ENCODE results near the gene MAU2. TPM values are rescaled to one million over a fixed set of nuclear protein-coding genes. Genes with fewer than 3 reads are reported as not detected.

MAU2 gene
- total RNA-seq, 4 donors from 2014 or later, result 20.9 to 78.2 (median 43.9) TPM

DNA sequence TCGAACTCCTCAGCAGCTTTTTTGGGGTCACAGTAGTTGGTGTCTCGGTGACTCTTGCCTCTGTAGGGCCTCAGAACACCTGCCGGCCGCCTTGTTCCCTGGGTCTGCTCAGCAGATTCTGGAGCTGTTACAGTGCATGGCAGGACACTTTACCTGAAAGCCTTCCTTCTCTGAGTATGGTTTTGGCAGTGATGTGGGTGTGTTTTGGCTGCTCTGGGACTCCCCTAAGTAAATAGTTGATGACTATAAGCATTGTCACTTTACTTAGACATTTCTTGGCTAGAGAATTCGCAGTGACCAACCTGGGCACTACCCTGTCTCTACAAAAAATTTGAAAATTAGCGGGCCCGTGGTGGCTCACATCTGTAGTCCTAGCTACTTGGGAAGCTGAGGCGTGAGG, 7.0 kb downstream of the MAU2 start:
- TF ChIP-seq, protein P1, sequence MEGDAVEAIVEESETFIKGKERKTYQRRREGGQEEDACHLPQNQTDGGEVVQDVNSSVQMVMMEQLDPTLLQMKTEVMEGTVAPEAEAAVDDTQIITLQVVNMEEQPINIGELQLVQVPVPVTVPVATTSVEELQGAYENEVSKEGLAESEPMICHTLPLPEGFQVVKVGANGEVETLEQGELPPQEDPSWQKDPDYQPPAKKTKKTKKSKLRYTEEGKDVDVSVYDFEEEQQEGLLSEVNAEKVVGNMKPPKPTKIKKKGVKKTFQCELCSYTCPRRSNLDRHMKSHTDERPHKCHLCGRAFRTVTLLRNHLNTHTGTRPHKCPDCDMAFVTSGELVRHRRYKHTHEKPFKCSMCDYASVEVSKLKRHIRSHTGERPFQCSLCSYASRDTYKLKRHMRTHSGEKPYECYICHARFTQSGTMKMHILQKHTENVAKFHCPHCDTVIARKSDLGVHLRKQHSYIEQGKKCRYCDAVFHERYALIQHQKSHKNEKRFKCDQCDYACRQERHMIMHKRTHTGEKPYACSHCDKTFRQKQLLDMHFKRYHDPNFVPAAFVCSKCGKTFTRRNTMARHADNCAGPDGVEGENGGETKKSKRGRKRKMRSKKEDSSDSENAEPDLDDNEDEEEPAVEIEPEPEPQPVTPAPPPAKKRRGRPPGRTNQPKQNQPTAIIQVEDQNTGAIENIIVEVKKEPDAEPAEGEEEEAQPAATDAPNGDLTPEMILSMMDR (IDR thresholded peaks at IDR 0.05; ENCODE audit: low read depth), result no peak

DNA sequence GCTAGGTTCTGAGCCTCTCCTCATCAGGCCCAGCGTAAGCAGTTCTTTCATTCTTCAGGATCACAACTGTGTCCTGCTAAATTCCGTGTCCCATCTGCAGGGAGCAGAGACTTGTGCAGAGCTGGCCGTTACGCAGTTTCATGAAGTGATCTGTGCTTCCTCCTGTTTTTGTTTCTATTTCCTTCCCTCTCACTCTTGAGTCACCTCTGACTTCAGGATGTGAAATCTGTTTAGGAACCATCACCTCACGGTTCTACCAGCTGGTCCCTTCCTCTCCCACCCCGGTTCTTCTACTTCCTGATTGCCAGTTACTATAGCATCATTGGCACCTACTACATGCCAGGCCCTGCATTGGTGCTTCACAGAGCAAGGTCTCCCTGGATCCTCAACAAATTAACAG, 8.5 kb downstream of the MAU2 start:
- TF ChIP-seq, protein P1 (IDR thresholded peaks at IDR 0.05; ENCODE audit: low read depth), result no peak

DNA sequence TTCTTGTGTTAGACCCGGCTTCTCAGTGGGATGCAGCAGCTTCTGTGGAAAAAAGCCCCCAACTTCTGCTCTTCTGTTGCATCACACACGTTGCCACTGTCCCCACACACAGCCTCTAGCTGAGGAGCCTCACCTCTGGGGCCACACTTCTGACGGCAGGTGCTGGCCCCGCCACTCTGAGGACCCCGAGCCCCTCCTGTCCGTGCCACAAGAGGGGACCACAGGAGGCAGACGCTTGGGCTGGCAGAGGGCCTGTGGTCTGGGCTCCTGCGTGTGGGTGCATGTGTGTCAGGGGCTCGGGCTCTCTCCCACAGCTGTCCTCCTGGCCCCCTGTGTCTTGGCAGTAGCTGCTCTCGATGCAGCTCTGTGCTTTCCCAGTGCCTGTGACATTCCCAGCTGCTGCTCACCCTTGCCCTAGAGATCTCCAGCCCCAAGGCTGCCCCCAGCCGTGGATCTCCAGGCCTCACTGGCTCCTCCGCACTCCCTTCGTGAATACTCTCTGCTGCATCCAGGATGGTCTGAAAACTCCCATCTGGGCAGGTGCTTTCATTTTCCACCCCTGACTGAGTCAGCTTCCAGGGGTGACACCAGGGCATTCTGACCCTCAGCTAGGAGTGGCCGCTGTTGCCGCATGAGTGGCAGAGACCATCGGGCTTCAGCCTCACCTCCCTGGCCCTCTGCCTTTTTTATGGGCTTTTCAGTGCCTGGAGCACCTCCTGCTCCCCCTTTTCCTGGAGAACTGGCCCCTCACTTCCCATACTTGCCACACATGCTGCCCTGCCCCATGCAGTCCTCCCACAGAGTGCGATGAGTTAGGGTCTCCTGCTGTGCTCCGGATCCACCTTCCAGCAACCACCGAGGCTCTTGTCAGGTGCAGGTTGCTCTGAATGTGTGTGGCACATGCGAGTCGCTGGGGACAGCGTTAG, 13.7 kb downstream of the MAU2 start:
- TF ChIP-seq, protein P1 (IDR thresholded peaks at IDR 0.05; ENCODE audit: low read depth), result no peak

DNA sequence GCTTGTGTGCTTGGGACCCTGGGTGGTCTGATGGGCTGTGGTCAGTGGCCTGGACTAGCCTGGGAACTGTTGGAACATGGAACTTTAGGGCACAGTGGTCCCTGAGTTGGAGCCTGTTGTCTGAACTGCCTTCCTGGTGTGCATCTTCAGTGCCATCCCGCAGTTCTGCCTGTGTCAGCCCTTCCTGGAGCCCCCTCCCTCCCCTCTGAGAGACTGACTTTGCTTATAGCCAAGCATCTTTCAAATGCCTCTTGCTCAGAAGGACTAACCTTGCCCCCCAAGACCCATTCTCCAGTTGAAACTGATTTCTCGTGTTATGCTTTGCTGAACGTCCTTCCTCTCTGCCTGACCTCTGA, 14.3 kb downstream of the MAU2 start:
- TF ChIP-seq, protein P1 (IDR thresholded peaks at IDR 0.05; ENCODE audit: low read depth), result no peak

DNA sequence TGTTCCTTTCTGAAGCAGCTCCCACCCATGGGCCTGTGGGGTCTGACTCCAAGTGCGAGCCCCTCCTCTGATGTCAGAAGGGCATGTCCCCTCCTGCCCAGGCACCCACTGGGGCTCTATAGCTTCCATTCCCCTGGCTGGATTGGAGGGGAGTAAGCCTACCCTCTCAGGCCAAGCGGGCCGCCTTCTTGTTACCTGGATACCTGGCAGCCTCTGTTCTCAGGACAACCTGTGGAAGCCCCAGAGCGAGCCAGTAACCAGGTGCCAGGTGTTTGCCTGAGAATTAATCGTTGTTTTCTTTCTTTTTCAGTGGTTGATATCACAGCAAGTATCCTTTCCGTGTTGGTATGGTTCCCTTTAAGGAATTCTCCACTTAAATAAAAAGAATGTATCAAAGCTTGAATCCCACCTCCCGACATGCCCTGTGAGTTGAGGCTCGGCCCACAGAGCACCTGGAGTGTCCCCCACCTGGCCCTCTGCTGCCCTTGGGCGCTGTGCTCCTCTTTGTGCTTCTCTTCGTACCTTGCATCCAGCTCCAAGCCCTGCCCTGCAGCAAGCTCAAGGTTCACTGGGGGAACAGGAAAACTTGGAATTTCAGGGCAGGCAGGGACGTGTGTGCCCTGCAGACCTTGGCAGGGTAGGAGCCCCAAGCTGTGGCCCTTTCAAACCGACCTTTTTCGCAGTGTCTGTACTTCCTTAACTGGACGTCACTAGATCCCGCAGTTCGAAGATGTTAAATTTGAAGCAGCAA, 15.0 kb downstream of the MAU2 start:
- TF ChIP-seq, protein P1 (IDR thresholded peaks at IDR 0.05; ENCODE audit: low read depth), result no peak

DNA sequence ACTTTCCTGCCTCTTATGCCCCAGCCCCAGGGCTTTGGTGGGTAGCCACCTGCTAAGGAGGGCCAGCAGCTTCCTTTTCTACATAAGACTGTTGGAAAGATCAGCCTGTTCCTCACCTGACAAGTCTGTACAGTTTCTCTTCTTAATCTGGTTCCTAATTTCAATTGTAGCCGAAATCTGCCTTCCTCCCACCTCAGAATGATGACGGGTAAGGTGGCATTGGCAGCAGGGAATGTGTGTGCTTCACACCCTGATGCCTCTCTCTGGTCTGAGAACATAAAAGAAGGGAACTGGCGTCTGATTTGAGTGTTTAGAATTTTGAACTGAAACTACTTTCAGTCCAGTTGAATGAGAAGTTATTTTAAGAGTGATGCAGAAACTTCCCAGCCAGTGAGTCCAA, 16.0 kb downstream of the MAU2 start:
- TF ChIP-seq, protein P1 (IDR thresholded peaks at IDR 0.05; ENCODE audit: low read depth), result no peak

DNA sequence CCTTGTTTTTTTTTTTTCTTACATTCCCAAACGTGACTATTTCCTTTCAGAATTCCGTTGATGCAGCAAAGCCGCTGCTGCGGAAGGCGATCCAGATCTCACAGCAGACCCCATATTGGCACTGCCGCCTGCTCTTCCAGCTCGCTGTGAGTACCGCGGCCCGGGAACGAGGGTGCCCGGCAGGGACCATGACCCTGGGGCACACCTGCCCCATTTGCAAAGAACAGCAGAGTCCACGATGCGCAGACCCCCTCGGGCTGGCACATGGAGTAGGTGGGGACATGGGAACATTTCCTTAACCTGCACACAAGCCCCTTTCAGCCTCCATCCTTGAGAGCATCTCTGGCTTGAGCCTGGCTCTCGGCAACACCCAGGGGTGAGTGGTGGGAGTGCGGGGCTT, 16.5 kb downstream of the MAU2 start:
- TF ChIP-seq, protein P1 (IDR thresholded peaks at IDR 0.05; ENCODE audit: low read depth), result no peak
